Measurements from ENCODE around the gene TGDS.

GRCh38 chr13:94617389-94618000 lies 21.5 kb upstream of the TGDS start:
- TF ChIP-seq POLR2A (IDR thresholded peaks at IDR 0.05), result no peak
- TF ChIP-seq CTCF (IDR thresholded peaks at IDR 0.05), result peak; percentile 30 to 71 (median 61)
